ENCODE results near the gene DMD. TPM values are rescaled to one million over a fixed set of nuclear protein-coding genes. Genes with fewer than 3 reads are reported as not detected.

Gene DMD
- polyA plus RNA-seq, 3 donors, result 0.23 TPM; not detected in 2

- Histone ChIP-seq H3K79me2 (ENCODE audit: insufficient read depth, low read length) (no peaks in the 10 kb centered on the region), H3K27ac (ENCODE audit: low read depth in 1 of 2, low read length in 2 of 2) (no peak overlapping the region), H3K27me3 (ENCODE audit: control insufficient read depth in 2 of 2, insufficient read depth in 2 of 2, low read length in 2 of 2) (no peaks in the 10 kb centered on the region), H3K4me3 (replicated peaks in 1 of 3; ENCODE audit: low read depth in 2 of 3, low read length in 3 of 3) (no peak overlapping the region), H3K36me3 (replicated peaks in 1 of 2; ENCODE audit: control insufficient read depth in 1 of 2, insufficient read depth in 2 of 2, low read length in 2 of 2) (no peaks in the 10 kb centered on the region), H3K9ac (ENCODE audit: insufficient read depth, low read length, poor library complexity, severe bottlenecking) (no peak overlapping the region), H3K9me3 (replicated peaks in 1 of 2; ENCODE audit: control insufficient read depth in 1 of 2, insufficient read depth in 1 of 2, low read length in 2 of 2) (no peaks in the 10 kb centered on the region), H3K4me1 (ENCODE audit: control insufficient read depth in 1 of 2, insufficient read depth in 2 of 2, low read length in 2 of 2) (no peaks in the 10 kb centered on the region), H4K20me1 (ENCODE audit: insufficient read depth, low read length) (no peaks in the 10 kb centered on the region), H3K4me2 (replicated peaks; ENCODE audit: extremely low read depth, low read length, poor library complexity, severe bottlenecking) (no peak overlapping the region), H2AFZ (ENCODE audit: insufficient read depth, low read depth, low read length, poor library complexity, severe bottlenecking) (no peak overlapping the region)
- H3K4me3 Mint-ChIP-seq, result no peak overlapping the region
- no peaks in the 10 kb centered on the region for H3K4me1 Mint-ChIP-seq
- WGBS (ENCODE audit: insufficient coverage), result no CpG with 5 or more reads among the region's 3 CpGs
- H3K9me3 Mint-ChIP-seq, result peaks cover 0 to 6% (median 0%) of the 10 kb centered on the region in 7 donors
- TF ChIP-seq CTCF (IDR thresholded peaks at IDR 0.05), result no peak
- no peak for DNase-seq
- H3K27ac Mint-ChIP-seq, result no peak overlapping the region
- intact Hi-C loops (cut with micrococcal nuclease), result no loop called here
- peaks cover 0 to 2% (median 1%) of the 10 kb centered on the region in 3 donors for H3K27me3 Mint-ChIP-seq (ENCODE audit: low read depth in 3 of 3)
- H3K36me3 Mint-ChIP-seq, result no peaks in the 10 kb centered on the region
Observed at GRCh38 chrX:31670245-31670644, 1541.1 kb downstream of the DMD start.

GRCh38 chrX:31665454-31665853 is 1545.9 kb downstream of the DMD start:
- H3K27ac ChIP-seq (ENCODE audit: low read depth in 1 of 2, low read length in 2 of 2), result no peak overlapping the region
- Mint-ChIP-seq H3K27me3 (ENCODE audit: low read depth in 3 of 3) (peaks cover 0 to 4% (median 1%) of the 10 kb centered on the region in 3 donors), H3K36me3 (no peaks in the 10 kb centered on the region), H3K4me3 (no peak overlapping the region), H3K4me1 (no peaks in the 10 kb centered on the region), H3K27ac (no peak overlapping the region), H3K9me3 (no peaks in the 10 kb centered on the region)
- no peaks in the 10 kb centered on the region for H3K27me3 ChIP-seq (ENCODE audit: control insufficient read depth in 2 of 2, insufficient read depth in 2 of 2, low read length in 2 of 2)
- no peak for DNase-seq
- H3K4me1 ChIP-seq (ENCODE audit: control insufficient read depth in 1 of 2, insufficient read depth in 2 of 2, low read length in 2 of 2), result no peaks in the 10 kb centered on the region
- H3K4me2 ChIP-seq (replicated peaks; ENCODE audit: extremely low read depth, low read length, poor library complexity, severe bottlenecking), result no peak overlapping the region
- H4K20me1 ChIP-seq (ENCODE audit: insufficient read depth, low read length), result no peaks in the 10 kb centered on the region
- no peaks in the 10 kb centered on the region for H3K79me2 ChIP-seq (ENCODE audit: insufficient read depth, low read length)
- no peak for TF ChIP-seq CTCF (IDR thresholded peaks at IDR 0.05)
- no CpG with 5 or more reads among the region's 4 CpGs for WGBS (ENCODE audit: insufficient coverage)
- no peaks in the 10 kb centered on the region for H3K36me3 ChIP-seq (replicated peaks in 1 of 2; ENCODE audit: control insufficient read depth in 1 of 2, insufficient read depth in 2 of 2, low read length in 2 of 2)
- no peak overlapping the region for H3K9ac ChIP-seq (ENCODE audit: insufficient read depth, low read length, poor library complexity, severe bottlenecking)
- no peak overlapping the region for H3K4me3 ChIP-seq (replicated peaks in 1 of 3; ENCODE audit: low read depth in 2 of 3, low read length in 3 of 3)
- no peak overlapping the region for H2AFZ ChIP-seq (ENCODE audit: insufficient read depth, low read depth, low read length, poor library complexity, severe bottlenecking)
- intact Hi-C loops (cut with micrococcal nuclease), result no loop called here
- H3K9me3 ChIP-seq (replicated peaks in 1 of 2; ENCODE audit: control insufficient read depth in 1 of 2, insufficient read depth in 1 of 2, low read length in 2 of 2), result no peaks in the 10 kb centered on the region

Data from CD14-positive monocyte (primary cell).